ENCODE measurements around the gene SLC44A5.

- TF ChIP-seq, protein P1, sequence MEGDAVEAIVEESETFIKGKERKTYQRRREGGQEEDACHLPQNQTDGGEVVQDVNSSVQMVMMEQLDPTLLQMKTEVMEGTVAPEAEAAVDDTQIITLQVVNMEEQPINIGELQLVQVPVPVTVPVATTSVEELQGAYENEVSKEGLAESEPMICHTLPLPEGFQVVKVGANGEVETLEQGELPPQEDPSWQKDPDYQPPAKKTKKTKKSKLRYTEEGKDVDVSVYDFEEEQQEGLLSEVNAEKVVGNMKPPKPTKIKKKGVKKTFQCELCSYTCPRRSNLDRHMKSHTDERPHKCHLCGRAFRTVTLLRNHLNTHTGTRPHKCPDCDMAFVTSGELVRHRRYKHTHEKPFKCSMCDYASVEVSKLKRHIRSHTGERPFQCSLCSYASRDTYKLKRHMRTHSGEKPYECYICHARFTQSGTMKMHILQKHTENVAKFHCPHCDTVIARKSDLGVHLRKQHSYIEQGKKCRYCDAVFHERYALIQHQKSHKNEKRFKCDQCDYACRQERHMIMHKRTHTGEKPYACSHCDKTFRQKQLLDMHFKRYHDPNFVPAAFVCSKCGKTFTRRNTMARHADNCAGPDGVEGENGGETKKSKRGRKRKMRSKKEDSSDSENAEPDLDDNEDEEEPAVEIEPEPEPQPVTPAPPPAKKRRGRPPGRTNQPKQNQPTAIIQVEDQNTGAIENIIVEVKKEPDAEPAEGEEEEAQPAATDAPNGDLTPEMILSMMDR (IDR thresholded peaks at IDR 0.05 in 4 of 5, conservative IDR thresholded peaks at IDR 0.05 in 1 of 5) = no peak
- TF ChIP-seq POLR2A (IDR thresholded peaks at IDR 0.05) = no peak
Observed at GRCh38 chr1:75506976-75507375, 103.9 kb downstream of the SLC44A5 start.
